HEK293 (cell line): ENCODE measurements around the gene DNAJC4.
A peak's percentile ranks its signal among the peaks of the same experiment; 100 is the strongest.

Source experiments
- BCL11B ChIP-seq: fragments of 450-650 bp; formaldehyde crosslinking; IDR thresholded peaks from 2 replicates; pipeline ENCODE4 v1.5.1; 2016; ENCODE audit warnings: low read depth, missing biosample characterization, missing genetic modification characterization
- CTCF ChIP-seq: fragments of 450-650 bp; formaldehyde crosslinking; IDR thresholded peaks from 2 replicates; pipeline ENCODE4 v1.5.1; 2016; ENCODE audit warnings: missing biosample characterization, missing genetic modification characterization
- EGR2 ChIP-seq: fragments of 450-650 bp; formaldehyde crosslinking; IDR thresholded peaks from 2 replicates; pipeline ENCODE4 v1.5.1; 2016; ENCODE audit warnings: low read depth, missing biosample characterization, missing genetic modification characterization
- GLIS1 ChIP-seq: fragments of 450-650 bp; formaldehyde crosslinking; IDR thresholded peaks from 2 replicates; pipeline ENCODE4 v1.5.1; 2016; ENCODE audit warnings: missing biosample characterization, missing genetic modification characterization
- KLF8 ChIP-seq: fragments of 450-650 bp; formaldehyde crosslinking; IDR thresholded peaks from 2 replicates; pipeline ENCODE4 v1.5.1; 2016; ENCODE audit warnings: missing biosample characterization, missing genetic modification characterization
- KLF9 ChIP-seq: fragments of 450-650 bp; formaldehyde crosslinking; IDR thresholded peaks from 2 replicates; pipeline ENCODE4 v1.5.1; 2016; ENCODE audit warnings: missing biosample characterization, missing genetic modification characterization, low read depth
- PATZ1 ChIP-seq: fragments of 450-650 bp; formaldehyde crosslinking; IDR thresholded peaks from 2 replicates; pipeline ENCODE4 v1.5.1; 2016; ENCODE audit warnings: missing biosample characterization, missing genetic modification characterization
- SP3 ChIP-seq: fragments of 450-650 bp; formaldehyde crosslinking; IDR thresholded peaks from 2 replicates; pipeline ENCODE4 v1.5.1; 2016; ENCODE audit warnings: missing biosample characterization, missing genetic modification characterization
- YY2 ChIP-seq: fragments of 450-650 bp; formaldehyde crosslinking; IDR thresholded peaks from 2 replicates; pipeline ENCODE4 v1.5.1; 2016; ENCODE audit warnings: missing biosample characterization, missing genetic modification characterization
- ZBTB10 ChIP-seq: fragments of 450-650 bp; formaldehyde crosslinking; IDR thresholded peaks from 2 replicates; pipeline ENCODE4 v1.5.1; 2016; ENCODE audit warnings: missing biosample characterization, missing genetic modification characterization
- ZBTB7A ChIP-seq: fragments of 450-650 bp; formaldehyde crosslinking; IDR thresholded peaks from 2 replicates; pipeline ENCODE4 v1.5.1; 2016; ENCODE audit warnings: low read depth, missing biosample characterization, missing genetic modification characterization
- ZBTB8A ChIP-seq: fragments of 450-650 bp; formaldehyde crosslinking; IDR thresholded peaks from 2 replicates; pipeline ENCODE4 v1.5.1; 2016; ENCODE audit warnings: missing biosample characterization, missing genetic modification characterization
- ZFHX2 ChIP-seq: fragments of 450-650 bp; formaldehyde crosslinking; conservative IDR thresholded peaks from 2 replicates; pipeline ENCODE4 v1.5.1; 2016; ENCODE audit warnings: missing biosample characterization, missing genetic modification characterization
- ZFP69B ChIP-seq: fragments of 450-650 bp; formaldehyde crosslinking; IDR thresholded peaks from 2 replicates; pipeline ENCODE4 v1.5.1; 2016; ENCODE audit warnings: missing biosample characterization, missing genetic modification characterization
- ZIC2 ChIP-seq: fragments of 450-650 bp; formaldehyde crosslinking; IDR thresholded peaks from 2 replicates; pipeline ENCODE4 v1.5.1; 2016; ENCODE audit warnings: missing biosample characterization, missing genetic modification characterization
- ZNF335 ChIP-seq: fragments of 450-650 bp; formaldehyde crosslinking; conservative IDR thresholded peaks from 2 replicates; pipeline ENCODE4 v1.5.1; 2016; ENCODE audit warnings: missing biosample characterization, missing genetic modification characterization
- ZNF341 ChIP-seq: fragments of 450-650 bp; formaldehyde crosslinking; IDR thresholded peaks from 2 replicates; pipeline ENCODE4; 2016; ENCODE audit warnings: low read depth, missing biosample characterization, missing genetic modification characterization
- ZNF366 ChIP-seq: fragments of 450-650 bp; formaldehyde crosslinking; conservative IDR thresholded peaks from 2 replicates; pipeline ENCODE4 v1.5.1; 2016; ENCODE audit warnings: missing biosample characterization, missing genetic modification characterization
- ZNF501 ChIP-seq: fragments of 450-650 bp; formaldehyde crosslinking; IDR thresholded peaks from 2 replicates; pipeline ENCODE4 v1.5.1; 2016; ENCODE audit warnings: missing biosample characterization, missing genetic modification characterization
- ZNF558 ChIP-seq: fragments of 450-650 bp; formaldehyde crosslinking; IDR thresholded peaks from 2 replicates; pipeline ENCODE4 v1.5.1; 2016; ENCODE audit warnings: missing biosample characterization, missing genetic modification characterization
- ZNF560 ChIP-seq: fragments of 450-650 bp; formaldehyde crosslinking; IDR thresholded peaks from 2 replicates; pipeline ENCODE4 v1.5.1; 2017; ENCODE audit warnings: missing biosample characterization, missing genetic modification characterization, borderline replicate concordance
- ZNF600 ChIP-seq: fragments of 450-650 bp; formaldehyde crosslinking; IDR thresholded peaks from 2 replicates; pipeline ENCODE4 v1.5.1; 2016; ENCODE audit warnings: missing biosample characterization, missing genetic modification characterization
- ZSCAN5A ChIP-seq: fragments of 450-650 bp; formaldehyde crosslinking; IDR thresholded peaks from 2 replicates; pipeline ENCODE4 v1.5.1; 2016; ENCODE audit warnings: missing biosample characterization, missing genetic modification characterization
- TF ChIP-seq, protein P1 (sequence below): fragments of 450-650 bp; formaldehyde crosslinking; IDR thresholded peaks from 2 replicates; pipeline ENCODE4 v1.5.1; 2016; ENCODE audit warnings: missing biosample characterization, missing genetic modification characterization
- TF ChIP-seq, protein P2 (sequence below): fragments of 450-650 bp; formaldehyde crosslinking; IDR thresholded peaks from 2 replicates; pipeline ENCODE4 v1.5.1; 2017; ENCODE audit warnings: missing biosample characterization, missing genetic modification characterization
- TF ChIP-seq, protein P3 (sequence below): fragments of 450-650 bp; formaldehyde crosslinking; optimal IDR thresholded peaks from 2 replicates; pipeline ENCODE3; 2016; ENCODE audit warnings: missing biosample characterization, mild to moderate bottlenecking, missing genetic modification characterization

The DNAJC4 gene

DNA sequence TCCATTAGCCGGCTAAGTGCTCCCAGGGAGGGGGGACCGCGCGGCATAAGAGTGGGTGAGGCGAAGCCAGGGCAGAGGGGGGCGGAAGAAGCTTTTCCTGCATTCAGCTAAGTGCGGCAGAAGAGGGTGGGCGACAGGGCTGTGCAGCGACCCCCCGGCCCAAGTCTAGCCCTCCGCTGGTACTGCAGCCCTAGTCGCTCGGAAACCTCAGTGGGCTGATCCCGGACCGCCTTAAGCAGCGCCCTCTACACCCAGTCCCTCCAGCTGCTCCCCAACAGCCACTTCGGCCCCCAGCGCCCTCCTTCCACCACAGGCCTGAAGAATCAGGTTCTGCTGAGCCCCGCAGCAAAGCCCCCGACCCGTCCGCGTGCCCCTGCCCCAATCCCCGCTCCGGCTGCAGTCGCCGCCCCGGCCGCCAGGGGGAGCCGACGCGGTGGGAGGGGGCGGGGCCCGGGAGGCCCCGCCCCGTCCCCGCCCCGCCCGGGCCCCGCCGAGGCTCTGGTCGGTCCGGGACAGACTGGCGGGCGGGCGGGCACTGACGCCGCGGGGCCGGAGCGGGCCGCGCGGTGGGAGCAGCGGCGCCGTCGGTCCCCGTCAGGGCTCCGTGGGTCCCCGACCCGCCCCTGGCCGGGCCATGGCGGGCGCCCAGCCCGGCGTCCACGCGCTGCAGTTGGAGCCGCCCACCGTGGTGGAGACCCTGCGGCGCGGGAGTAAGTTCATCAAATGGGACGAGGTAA, 20.8 kb downstream of the DNAJC4 start, which contains the start of gene PLCB3 (continued):
- peak; percentile 69 for TF ChIP-seq ZBTB7A (tag by site-specific recombination)
- TF ChIP-seq EGR2 (tag by site-specific recombination): peak; percentile 48
- peak; percentile 36; the same call in 1 of the 2 replicates for TF ChIP-seq BCL11B
- no peak for TF ChIP-seq YY2 (tag by site-specific recombination)
- TF ChIP-seq, protein P1, sequence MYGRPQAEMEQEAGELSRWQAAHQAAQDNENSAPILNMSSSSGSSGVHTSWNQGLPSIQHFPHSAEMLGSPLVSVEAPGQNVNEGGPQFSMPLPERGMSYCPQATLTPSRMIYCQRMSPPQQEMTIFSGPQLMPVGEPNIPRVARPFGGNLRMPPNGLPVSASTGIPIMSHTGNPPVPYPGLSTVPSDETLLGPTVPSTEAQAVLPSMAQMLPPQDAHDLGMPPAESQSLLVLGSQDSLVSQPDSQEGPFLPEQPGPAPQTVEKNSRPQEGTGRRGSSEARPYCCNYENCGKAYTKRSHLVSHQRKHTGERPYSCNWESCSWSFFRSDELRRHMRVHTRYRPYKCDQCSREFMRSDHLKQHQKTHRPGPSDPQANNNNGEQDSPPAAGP: peak; percentile 51; the same call in 1 of the 2 replicates
- peak; percentile 58; the same call in 1 of the 2 replicates for TF ChIP-seq ZBTB10 (tag by site-specific recombination)
- TF ChIP-seq, protein P2, sequence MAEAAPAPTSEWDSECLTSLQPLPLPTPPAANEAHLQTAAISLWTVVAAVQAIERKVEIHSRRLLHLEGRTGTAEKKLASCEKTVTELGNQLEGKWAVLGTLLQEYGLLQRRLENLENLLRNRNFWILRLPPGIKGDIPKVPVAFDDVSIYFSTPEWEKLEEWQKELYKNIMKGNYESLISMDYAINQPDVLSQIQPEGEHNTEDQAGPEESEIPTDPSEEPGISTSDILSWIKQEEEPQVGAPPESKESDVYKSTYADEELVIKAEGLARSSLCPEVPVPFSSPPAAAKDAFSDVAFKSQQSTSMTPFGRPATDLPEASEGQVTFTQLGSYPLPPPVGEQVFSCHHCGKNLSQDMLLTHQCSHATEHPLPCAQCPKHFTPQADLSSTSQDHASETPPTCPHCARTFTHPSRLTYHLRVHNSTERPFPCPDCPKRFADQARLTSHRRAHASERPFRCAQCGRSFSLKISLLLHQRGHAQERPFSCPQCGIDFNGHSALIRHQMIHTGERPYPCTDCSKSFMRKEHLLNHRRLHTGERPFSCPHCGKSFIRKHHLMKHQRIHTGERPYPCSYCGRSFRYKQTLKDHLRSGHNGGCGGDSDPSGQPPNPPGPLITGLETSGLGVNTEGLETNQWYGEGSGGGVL (tag by site-specific recombination): peak; percentile 66; the same call in 1 of the 2 replicates
- TF ChIP-seq KLF8 (tag by site-specific recombination): peak; percentile 68
- TF ChIP-seq SP3: peak; percentile 60
- TF ChIP-seq ZNF341 (tag by site-specific recombination): peak; percentile 82
- TF ChIP-seq KLF9 (tag by site-specific recombination): peak; percentile 34; the same call in 1 of the 2 replicates
- 0 out of 2 replicates have a peak, but pooled peaks have one; percentile 11 for TF ChIP-seq ZNF600 (tag by site-specific recombination)
- peak; percentile 46; the same call in 1 of the 2 replicates for TF ChIP-seq ZFHX2 (tag by site-specific recombination)
- TF ChIP-seq ZBTB8A (tag by site-specific recombination): peak; percentile 69
- peak; percentile 21; the same call in 1 of the 2 replicates for TF ChIP-seq ZSCAN5A
- TF ChIP-seq ZNF366 (tag by site-specific recombination): no peak
- no peak for TF ChIP-seq ZNF558
- 0 out of 2 replicates have a peak, but pooled peaks have one; percentile 3 for TF ChIP-seq ZIC2 (tag by site-specific recombination)
- no peak for TF ChIP-seq ZNF560
- 0 out of 2 replicates have a peak, but pooled peaks have one; percentile 21 for TF ChIP-seq ZNF501 (tag by site-specific recombination)
- peak; percentile 93; the same call in 1 of the 2 replicates for TF ChIP-seq GLIS1 (tag by site-specific recombination)
- peak; percentile 94 for TF ChIP-seq CTCF (tag by site-specific recombination)
- TF ChIP-seq ZNF335 (tag by site-specific recombination): peak; percentile 88
- TF ChIP-seq, protein P3, sequence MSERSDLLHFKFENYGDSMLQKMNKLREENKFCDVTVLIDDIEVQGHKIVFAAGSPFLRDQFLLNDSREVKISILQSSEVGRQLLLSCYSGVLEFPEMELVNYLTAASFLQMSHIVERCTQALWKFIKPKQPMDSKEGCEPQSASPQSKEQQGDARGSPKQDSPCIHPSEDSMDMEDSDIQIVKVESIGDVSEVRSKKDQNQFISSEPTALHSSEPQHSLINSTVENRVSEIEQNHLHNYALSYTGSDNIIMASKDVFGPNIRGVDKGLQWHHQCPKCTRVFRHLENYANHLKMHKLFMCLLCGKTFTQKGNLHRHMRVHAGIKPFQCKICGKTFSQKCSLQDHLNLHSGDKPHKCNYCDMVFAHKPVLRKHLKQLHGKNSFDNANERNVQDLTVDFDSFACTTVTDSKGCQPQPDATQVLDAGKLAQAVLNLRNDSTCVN (tag by site-specific recombination): peak; percentile 39
- peak; percentile 39 for TF ChIP-seq PATZ1 (tag by site-specific recombination)
- peak; percentile 41; the same call in 1 of the 2 replicates for TF ChIP-seq ZFP69B
